Activated T-helper 2 cell treated with anti-CD3 and anti-CD28 coated beads, Interferon-gamma antibody, Interleukin-2, Interleukin-4, amounts not matched to agents 10 μg/mL and 5 μg/mL and 100 μg/mL, durations not matched to agents 14 hours and 24 hours and 36 hours (primary cell): ENCODE measurements around the gene RASD2. TPM values are rescaled to one million over a fixed set of nuclear protein-coding genes. Genes with fewer than 3 reads are reported as not detected.

ENCODE experiments used
- DNase-seq: peaks from one replicate; pipeline ENCODE4 v3.0.0; 2021; ENCODE audit warnings: low spot score
- H3K27ac Mint-ChIP-seq: one replicate; pipeline ENCODE4 v1.8.0; 2021; ENCODE audit warnings: mixed read lengths
- H3K27me3 Mint-ChIP-seq: one replicate; pipeline ENCODE4 v1.8.0; 2021; ENCODE audit warnings: low read depth, mixed read lengths
- H3K36me3 Mint-ChIP-seq: one replicate; pipeline ENCODE4 v1.8.0; 2021; ENCODE audit warnings: low read depth, mixed read lengths
- H3K4me1 Mint-ChIP-seq: one replicate; pipeline ENCODE4 v1.8.0; 2021; ENCODE audit warnings: low read depth, mixed read lengths
- H3K4me3 Mint-ChIP-seq: one replicate; pipeline ENCODE4 v1.8.0; 2021; ENCODE audit warnings: low read depth, mild to moderate bottlenecking, moderate library complexity, mixed read lengths
- H3K9me3 Mint-ChIP-seq: one replicate; pipeline ENCODE4 v1.8.0; 2021; ENCODE audit warnings: mixed read lengths
- intact Hi-C: fragments of 100-400 bp; cut with micrococcal nuclease; formaldehyde crosslinking; loops from one replicate; pipeline ENCODE4 v1.15.1; 2023
- total RNA-seq: library from RNA; stranded (reverse); gene quantifications from 2 replicates; pipeline ENCODE4 v1.2.3, GENCODE V29; 2022

The RASD2 gene
- total RNA-seq, 1 donor from 2014 or later, result not detected

- H3K36me3 Mint-ChIP-seq, result no peaks in the 10 kb centered on the region
- H3K4me3 Mint-ChIP-seq, result no peak overlapping the region
- H3K27ac Mint-ChIP-seq, result no peak overlapping the region
- H3K4me1 Mint-ChIP-seq, result no peaks in the 10 kb centered on the region
- no peak for DNase-seq
- H3K27me3 Mint-ChIP-seq, result peaks cover 12% of the 10 kb centered on the region
- H3K9me3 Mint-ChIP-seq, result no peaks in the 10 kb centered on the region
- intact Hi-C loops, result no loop called here
Measured at GRCh38 chr22:35523167-35523947, 17.3 kb upstream of the RASD2 start.

GRCh38 chr22:35524966-35525686 is 15.5 kb upstream of the RASD2 start:
- Mint-ChIP-seq H3K36me3 (no peaks in the 10 kb centered on the region), H3K27me3 (peaks cover 12% of the 10 kb centered on the region), H3K4me3 (no peak overlapping the region), H3K4me1 (no peaks in the 10 kb centered on the region), H3K9me3 (no peaks in the 10 kb centered on the region), H3K27ac (no peak overlapping the region)
- DNase-seq, result no peak
- intact Hi-C loops, result no loop called here

GRCh38 chr22:35525687-35526332 is 14.8 kb upstream of the RASD2 start:
- H3K4me3 Mint-ChIP-seq, result no peak overlapping the region
- no peaks in the 10 kb centered on the region for H3K9me3 Mint-ChIP-seq
- no peaks in the 10 kb centered on the region for H3K4me1 Mint-ChIP-seq
- no peak for DNase-seq
- H3K27ac Mint-ChIP-seq, result no peak overlapping the region
- H3K27me3 Mint-ChIP-seq, result peaks cover 5% of the 10 kb centered on the region
- intact Hi-C loops, result no loop called here
- no peaks in the 10 kb centered on the region for H3K36me3 Mint-ChIP-seq

- no peak overlapping the region for H3K27ac Mint-ChIP-seq
- H3K36me3 Mint-ChIP-seq, result no peaks in the 10 kb centered on the region
- H3K4me3 Mint-ChIP-seq, result no peak overlapping the region
- H3K27me3 Mint-ChIP-seq, result peaks cover 5% of the 10 kb centered on the region
- no peaks in the 10 kb centered on the region for H3K4me1 Mint-ChIP-seq
- intact Hi-C loops, result no loop called here
- H3K9me3 Mint-ChIP-seq, result no peaks in the 10 kb centered on the region
- no peak for DNase-seq
Measured at GRCh38 chr22:35526333-35526979, 14.2 kb upstream of the RASD2 start.

- H3K27me3 Mint-ChIP-seq, result no peaks in the 10 kb centered on the region
- intact Hi-C loops, result no loop called here
- DNase-seq, result no peak
- no peaks in the 10 kb centered on the region for H3K4me1 Mint-ChIP-seq
- no peak overlapping the region for H3K27ac Mint-ChIP-seq
- no peaks in the 10 kb centered on the region for H3K9me3 Mint-ChIP-seq
- H3K4me3 Mint-ChIP-seq, result no peak overlapping the region
- no peaks in the 10 kb centered on the region for H3K36me3 Mint-ChIP-seq
Measured at GRCh38 chr22:35528927-35529326, 11.7 kb upstream of the RASD2 start.

GRCh38 chr22:35530700-35531099 is 9.9 kb upstream of the RASD2 start:
- DNase-seq, result no peak
- Mint-ChIP-seq H3K9me3 (no peaks in the 10 kb centered on the region), H3K27ac (no peak overlapping the region), H3K27me3 (no peaks in the 10 kb centered on the region), H3K4me1 (no peaks in the 10 kb centered on the region), H3K4me3 (no peak overlapping the region), H3K36me3 (no peaks in the 10 kb centered on the region)
- intact Hi-C loops, result no loop called here

GRCh38 chr22:35531202-35531601 is 9.4 kb upstream of the RASD2 start:
- H3K27ac Mint-ChIP-seq, result no peak overlapping the region
- no peak overlapping the region for H3K4me3 Mint-ChIP-seq
- intact Hi-C loops, result no loop called here

GRCh38 chr22:35531676-35532075 is 9.0 kb upstream of the RASD2 start:
- intact Hi-C loops, result no loop called here
- Mint-ChIP-seq H3K27me3 (no peaks in the 10 kb centered on the region), H3K4me3 (no peak overlapping the region)

More at GRCh38 chr22:35531202-35531601, 9.4 kb upstream of the RASD2 start:
- no peak for DNase-seq
- no peaks in the 10 kb centered on the region for H3K36me3 Mint-ChIP-seq
- no peaks in the 10 kb centered on the region for H3K4me1 Mint-ChIP-seq
- no peaks in the 10 kb centered on the region for H3K9me3 Mint-ChIP-seq
- H3K27me3 Mint-ChIP-seq, result no peaks in the 10 kb centered on the region

GRCh38 chr22:35533365-35534029 is 7.1 kb upstream of the RASD2 start:
- peaks cover 6% of the 10 kb centered on the region for H3K27me3 Mint-ChIP-seq
- no peak overlapping the region for H3K4me3 Mint-ChIP-seq
- H3K4me1 Mint-ChIP-seq, result peaks cover 2% of the 10 kb centered on the region
- H3K36me3 Mint-ChIP-seq, result no peaks in the 10 kb centered on the region
- no peak for DNase-seq
- H3K9me3 Mint-ChIP-seq, result no peaks in the 10 kb centered on the region
- intact Hi-C loops, result no loop called here
- no peak overlapping the region for H3K27ac Mint-ChIP-seq

More at GRCh38 chr22:35531676-35532075, 9.0 kb upstream of the RASD2 start:
- no peaks in the 10 kb centered on the region for H3K36me3 Mint-ChIP-seq
- no peaks in the 10 kb centered on the region for H3K4me1 Mint-ChIP-seq
- no peaks in the 10 kb centered on the region for H3K9me3 Mint-ChIP-seq
- DNase-seq, result no peak
- H3K27ac Mint-ChIP-seq, result no peak overlapping the region

GRCh38 chr22:35534091-35534490 is 6.5 kb upstream of the RASD2 start:
- Mint-ChIP-seq H3K27ac (no peak overlapping the region), H3K27me3 (peaks cover 8% of the 10 kb centered on the region), H3K4me1 (peaks cover 2% of the 10 kb centered on the region), H3K9me3 (no peaks in the 10 kb centered on the region), H3K4me3 (no peak overlapping the region), H3K36me3 (no peaks in the 10 kb centered on the region)
- intact Hi-C loops, result no loop called here
- DNase-seq, result no peak

- H3K4me3 Mint-ChIP-seq, result no peak overlapping the region
- peaks cover 2% of the 10 kb centered on the region for H3K4me1 Mint-ChIP-seq
- no peaks in the 10 kb centered on the region for H3K36me3 Mint-ChIP-seq
- DNase-seq, result no peak
- no peak overlapping the region for H3K27ac Mint-ChIP-seq
- H3K9me3 Mint-ChIP-seq, result no peaks in the 10 kb centered on the region
- intact Hi-C loops, result no loop called here
- peaks cover 18% of the 10 kb centered on the region for H3K27me3 Mint-ChIP-seq
Measured at GRCh38 chr22:35537232-35537631, 3.4 kb upstream of the RASD2 start.

- no peak overlapping the region for H3K27ac Mint-ChIP-seq
- intact Hi-C loops, result no loop called here
- no peaks in the 10 kb centered on the region for H3K36me3 Mint-ChIP-seq
- peaks cover 2% of the 10 kb centered on the region for H3K4me1 Mint-ChIP-seq
- DNase-seq, result no peak
- H3K9me3 Mint-ChIP-seq, result no peaks in the 10 kb centered on the region
- H3K27me3 Mint-ChIP-seq, result peaks cover 31% of the 10 kb centered on the region
- H3K4me3 Mint-ChIP-seq, result no peak overlapping the region
Measured at GRCh38 chr22:35538801-35539321, 1.8 kb upstream of the RASD2 start.
